Upper lobe of left lung (tissue), 4 donors: ENCODE results near the gene SVIP.

Source experiments
- CTCF ChIP-seq, 6 experiments: fragments of 450-650 bp in 4 of 6; fragments of 200-600 bp in 2 of 6; sonication (generic) in 2 of 6; IDR thresholded peaks; one replicate each; pipeline ENCODE4 v1.5.1; 2016 to 2019; ENCODE audit warnings: antibody characterized with exemption in 6 of 6
- POLR2A ChIP-seq, 4 donors: fragments of 450-650 bp; IDR thresholded peaks; one replicate each; pipeline ENCODE4 v1.5.1; 2016 to 2017; ENCODE audit warnings: antibody characterized with exemption in 4 of 4, mild to moderate bottlenecking in 2 of 4
- POLR2AphosphoS5 ChIP-seq, 2 donors: sonication (generic); formaldehyde crosslinking; IDR thresholded peaks; one replicate each; pipeline ENCODE4 v1.5.1; 2017; ENCODE audit warnings: antibody characterized with exemption in 2 of 2

DNA sequence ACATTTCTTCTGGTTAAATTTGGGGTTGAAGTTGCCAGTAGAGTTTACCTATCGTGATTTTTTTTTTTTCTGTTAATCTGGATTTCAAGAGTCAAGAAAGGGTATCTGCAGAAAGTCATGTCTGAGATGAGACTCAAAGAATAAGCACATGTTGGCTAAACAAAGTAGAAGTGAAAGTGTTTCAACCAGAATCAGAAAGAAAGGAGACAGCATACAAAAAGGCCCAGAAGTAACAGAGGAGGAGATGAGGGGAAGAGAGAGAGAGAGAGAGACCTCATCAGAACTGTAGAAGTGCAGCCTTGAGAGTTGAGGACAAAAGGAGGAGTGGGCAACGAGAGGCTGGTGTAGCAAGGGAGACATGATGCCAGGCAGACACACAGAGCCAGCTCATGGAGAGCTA, 54.9 kb downstream of the SVIP start:
- TF ChIP-seq CTCF (IDR thresholded peaks at IDR 0.05) (no peak), POLR2A (IDR thresholded peaks at IDR 0.05) (no peak), POLR2AphosphoS5 (IDR thresholded peaks at IDR 0.05) (no peak)
